ENCODE data around the gene BPIFB6. TPM values are rescaled to one million over a fixed set of nuclear protein-coding genes. Genes with fewer than 3 reads are reported as not detected.

The BPIFB6 gene
- total and polyA plus RNA-seq, 3 donors from 2014 or later = 0.24 TPM; not detected in 2

DNA sequence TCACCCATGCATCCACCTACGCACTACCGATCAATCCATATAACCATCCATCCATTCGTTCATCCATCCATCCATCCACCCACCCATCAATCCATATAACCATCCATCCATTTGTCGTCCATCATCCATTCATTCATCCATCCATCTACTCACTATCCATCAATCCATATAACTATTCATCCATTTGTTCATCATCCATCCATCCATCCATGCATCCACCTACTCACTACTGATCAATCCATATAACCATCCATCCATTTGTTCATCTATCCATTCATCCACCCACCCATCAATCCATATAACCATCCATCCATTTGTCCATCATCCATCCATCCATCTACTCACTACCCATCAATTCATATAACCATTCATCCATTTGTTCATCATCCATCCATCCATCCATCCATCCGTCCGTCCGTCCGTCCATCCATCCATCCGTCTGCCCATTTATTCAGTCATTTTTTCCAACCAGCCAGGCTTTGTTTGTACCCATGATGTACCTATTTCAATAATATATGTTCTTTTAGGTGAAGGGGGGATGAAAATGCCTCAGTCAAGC is 6.1 kb upstream of the BPIFB6 start:
- WGBS, 2 donors = 73 to 87% methylated on average over 9 of the region's 9 CpGs
- no peak overlapping the region for H3K27ac ChIP-seq
- H3K4me3 ChIP-seq = no peak overlapping the region
- no peaks in the 10 kb centered on the region for H3K36me3 ChIP-seq (ENCODE audit: low read depth, missing control alignments)
- H3K27me3 ChIP-seq = no peaks in the 10 kb centered on the region
- H3K9me3 ChIP-seq = no peaks in the 10 kb centered on the region
- no peaks in the 10 kb centered on the region for H3K4me1 ChIP-seq
- DNase-seq = no peak
- TF ChIP-seq POLR2A (IDR thresholded peaks at IDR 0.05) = no peak
- TF ChIP-seq, protein P1, sequence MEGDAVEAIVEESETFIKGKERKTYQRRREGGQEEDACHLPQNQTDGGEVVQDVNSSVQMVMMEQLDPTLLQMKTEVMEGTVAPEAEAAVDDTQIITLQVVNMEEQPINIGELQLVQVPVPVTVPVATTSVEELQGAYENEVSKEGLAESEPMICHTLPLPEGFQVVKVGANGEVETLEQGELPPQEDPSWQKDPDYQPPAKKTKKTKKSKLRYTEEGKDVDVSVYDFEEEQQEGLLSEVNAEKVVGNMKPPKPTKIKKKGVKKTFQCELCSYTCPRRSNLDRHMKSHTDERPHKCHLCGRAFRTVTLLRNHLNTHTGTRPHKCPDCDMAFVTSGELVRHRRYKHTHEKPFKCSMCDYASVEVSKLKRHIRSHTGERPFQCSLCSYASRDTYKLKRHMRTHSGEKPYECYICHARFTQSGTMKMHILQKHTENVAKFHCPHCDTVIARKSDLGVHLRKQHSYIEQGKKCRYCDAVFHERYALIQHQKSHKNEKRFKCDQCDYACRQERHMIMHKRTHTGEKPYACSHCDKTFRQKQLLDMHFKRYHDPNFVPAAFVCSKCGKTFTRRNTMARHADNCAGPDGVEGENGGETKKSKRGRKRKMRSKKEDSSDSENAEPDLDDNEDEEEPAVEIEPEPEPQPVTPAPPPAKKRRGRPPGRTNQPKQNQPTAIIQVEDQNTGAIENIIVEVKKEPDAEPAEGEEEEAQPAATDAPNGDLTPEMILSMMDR (IDR thresholded peaks at IDR 0.05) = no peak
- intact Hi-C loops (cut with DNase I; ENCODE audit: low total_unique reads) = no loop called here

DNA sequence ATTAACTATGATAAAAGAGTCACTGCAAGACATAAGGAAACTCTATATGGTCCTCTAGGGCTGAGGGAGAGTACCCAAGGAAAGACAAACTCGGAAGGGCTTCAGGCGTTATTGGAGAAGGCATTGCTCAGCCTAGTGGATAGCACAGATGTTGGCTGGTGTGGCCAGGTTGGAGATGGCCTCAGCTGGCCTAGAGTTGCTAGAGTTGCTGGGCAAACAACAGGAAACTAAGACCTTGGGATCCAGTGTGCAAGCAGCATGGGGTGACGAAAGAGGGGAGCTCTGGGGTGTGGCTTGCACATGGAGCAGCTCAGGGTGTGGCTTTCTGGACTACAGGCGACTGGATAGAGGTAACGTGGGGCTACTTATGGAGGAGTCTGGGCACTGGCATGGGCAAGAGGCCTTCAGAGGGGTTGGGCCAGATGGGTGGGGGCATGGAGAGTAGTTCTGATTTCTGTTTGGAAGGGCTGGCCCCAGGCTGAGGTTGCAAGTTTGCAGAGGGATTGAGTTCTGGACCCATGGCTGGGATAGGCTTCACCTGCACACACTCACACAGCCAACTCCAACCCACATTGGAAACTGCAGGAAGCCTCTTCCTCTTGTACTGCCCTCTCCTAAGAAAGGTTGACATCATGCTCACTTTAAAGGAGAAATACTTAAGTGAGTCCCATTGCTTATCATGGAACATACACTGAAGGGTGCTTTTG is 5.2 kb upstream of the BPIFB6 start:
- WGBS, 2 donors = 75 to 84% methylated on average over 5 of the region's 5 CpGs
- no peaks in the 10 kb centered on the region for H3K4me1 ChIP-seq
- no peaks in the 10 kb centered on the region for H3K27me3 ChIP-seq
- H3K27ac ChIP-seq = no peak overlapping the region
- no peaks in the 10 kb centered on the region for H3K36me3 ChIP-seq (ENCODE audit: low read depth, missing control alignments)
- H3K4me3 ChIP-seq = no peak overlapping the region
- intact Hi-C loops (cut with DNase I; ENCODE audit: low total_unique reads) = no loop called here
- DNase-seq = no peak
- TF ChIP-seq, protein P1 (IDR thresholded peaks at IDR 0.05) = no peak
- no peak for TF ChIP-seq POLR2A (IDR thresholded peaks at IDR 0.05)
- no peaks in the 10 kb centered on the region for H3K9me3 ChIP-seq

DNA sequence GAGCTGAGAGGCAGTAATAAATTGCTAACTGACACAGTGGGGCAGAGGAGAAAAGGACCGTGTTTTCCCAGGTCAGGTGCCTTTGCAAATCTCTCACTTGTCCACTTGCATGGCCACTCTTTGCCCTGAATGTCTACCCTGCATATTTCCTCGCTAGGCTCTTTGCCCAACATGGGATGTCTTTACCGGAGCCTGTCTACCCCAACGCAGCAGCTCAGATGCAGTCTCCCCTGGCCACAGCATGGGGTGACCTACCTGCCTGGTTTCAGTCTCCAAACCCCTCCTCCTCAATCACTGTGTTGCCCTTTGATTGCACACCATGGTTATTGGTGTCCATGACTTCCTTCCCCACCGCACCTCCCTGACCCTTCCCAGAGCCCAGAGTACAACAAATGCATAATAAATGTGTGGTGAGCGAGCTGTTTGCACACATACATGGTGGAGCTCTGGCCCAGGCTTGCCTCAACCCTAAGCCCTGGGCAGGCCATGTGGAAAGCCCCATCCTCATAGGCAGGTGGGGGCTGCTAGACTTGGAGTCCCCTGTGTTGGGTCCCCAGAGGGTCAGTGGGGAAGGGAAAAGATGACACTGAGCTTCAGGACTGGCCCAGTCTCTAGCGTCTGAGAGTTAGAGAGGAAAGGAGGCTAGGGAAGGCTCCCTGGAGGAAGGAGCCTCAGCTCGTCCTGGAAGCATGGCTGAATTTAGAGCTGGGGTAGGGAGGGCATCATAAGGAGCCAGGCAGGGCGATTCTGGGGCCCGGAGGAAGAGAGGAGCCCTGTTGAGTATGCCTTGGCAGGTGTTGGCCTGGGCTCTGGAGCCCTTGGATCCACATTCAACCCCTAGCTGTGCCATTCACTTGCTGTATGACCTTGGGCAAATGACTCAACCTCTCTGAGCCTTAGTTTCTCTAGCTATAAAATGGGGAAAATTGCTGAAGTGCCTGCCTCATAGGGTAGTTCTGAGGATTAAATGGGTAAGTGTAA is 4.4 kb upstream of the BPIFB6 start:
- 82 to 87% methylated on average over 7 to 10 of the region's 10 CpGs for WGBS, 2 donors
- no peak overlapping the region for H3K4me3 ChIP-seq
- H3K36me3 ChIP-seq (ENCODE audit: low read depth, missing control alignments) = no peaks in the 10 kb centered on the region
- H3K9me3 ChIP-seq = no peaks in the 10 kb centered on the region
- H3K27ac ChIP-seq = no peak overlapping the region
- no peak for TF ChIP-seq POLR2A (IDR thresholded peaks at IDR 0.05)
- TF ChIP-seq, protein P1 (IDR thresholded peaks at IDR 0.05) = no peak
- no peak for DNase-seq
- no peaks in the 10 kb centered on the region for H3K4me1 ChIP-seq
- no peaks in the 10 kb centered on the region for H3K27me3 ChIP-seq
- intact Hi-C loops (cut with DNase I; ENCODE audit: low total_unique reads) = no loop called here

DNA sequence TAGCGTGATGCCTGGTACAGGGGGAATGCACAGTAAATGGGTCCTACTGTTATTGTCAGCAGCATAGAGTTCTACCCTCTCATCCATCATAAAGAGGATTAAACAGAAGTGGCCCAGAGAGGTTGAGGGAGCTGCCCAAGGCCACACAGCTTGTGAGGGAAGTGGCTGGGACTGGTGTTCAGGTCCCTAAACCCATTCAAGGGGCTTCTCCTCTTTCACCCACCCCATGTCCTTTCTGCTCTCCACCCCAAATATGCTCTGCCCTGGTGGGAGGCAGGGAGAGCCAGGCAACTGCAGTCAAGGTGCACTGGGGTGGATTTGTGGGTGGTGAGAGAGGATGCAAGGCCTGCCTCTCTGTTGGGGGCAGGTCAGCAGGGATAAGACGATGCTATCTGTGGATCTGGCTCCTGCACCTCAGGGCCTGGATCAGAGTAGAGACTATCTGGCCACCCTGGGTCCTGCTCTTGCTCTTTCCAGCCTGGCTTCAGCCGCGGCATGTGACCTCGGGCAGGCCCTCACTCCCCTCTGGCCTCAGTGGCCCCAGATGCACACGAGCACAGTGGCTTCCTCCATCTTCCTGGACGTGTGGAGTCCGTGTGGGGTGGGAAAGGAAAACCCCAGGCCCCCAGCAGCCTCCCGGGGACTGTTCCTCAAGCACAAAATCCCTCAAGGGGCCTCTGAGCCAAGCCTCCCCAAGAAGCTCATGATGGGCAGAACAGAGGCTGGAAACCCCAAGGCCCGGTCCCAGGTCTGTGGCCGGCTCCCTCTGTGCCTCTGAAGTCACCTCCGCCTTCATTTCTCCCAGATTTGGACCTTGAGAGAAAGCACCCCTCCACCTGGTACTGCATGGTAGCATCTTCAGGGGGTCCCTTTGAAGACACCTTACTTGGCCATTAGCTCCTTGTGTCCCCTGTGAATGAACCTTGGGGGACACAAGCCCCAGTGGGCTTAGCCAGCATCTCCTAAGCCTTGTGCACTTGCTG is 3.4 kb upstream of the BPIFB6 start:
- Histone ChIP-seq H3K4me1 (no peaks in the 10 kb centered on the region), H3K27ac (no peak overlapping the region), H3K9me3 (no peaks in the 10 kb centered on the region), H3K4me3 (no peak overlapping the region), H3K36me3 (ENCODE audit: low read depth, missing control alignments) (no peaks in the 10 kb centered on the region), H3K27me3 (no peaks in the 10 kb centered on the region)
- no peak for DNase-seq
- TF ChIP-seq, protein P1 (IDR thresholded peaks at IDR 0.05) = no peak
- no peak for TF ChIP-seq POLR2A (IDR thresholded peaks at IDR 0.05)
- 69 to 77% methylated on average over 3 to 12 of the region's 12 CpGs for WGBS, 2 donors
- intact Hi-C loops (cut with DNase I; ENCODE audit: low total_unique reads) = no loop called here
